Fibroblast of pulmonary artery (primary cell): ENCODE data around the gene AIP.
A peak's percentile ranks its signal among the peaks of the same experiment; 100 is the strongest.

ENCODE experiments used
- DNase-seq: peaks from one replicate; pipeline ENCODE4 v3.0.0-alpha.2; 2010; ENCODE audit warnings: low read depth
- H3K4me3 ChIP-seq: replicated peaks from 2 replicates; pipeline ENCODE4 v1.5.1; 2011; ENCODE audit warnings: low read depth, mild to moderate bottlenecking, control low read depth, low read length, moderate library complexity
- TF ChIP-seq, protein P1 (sequence below): IDR thresholded peaks from 2 replicates; pipeline ENCODE4 v1.5.1; 2011; ENCODE audit warnings: mild to moderate bottlenecking, control low read depth, low read length, inconsistent platforms; ENCODE audit errors: missing control alignments

The AIP gene

DNA sequence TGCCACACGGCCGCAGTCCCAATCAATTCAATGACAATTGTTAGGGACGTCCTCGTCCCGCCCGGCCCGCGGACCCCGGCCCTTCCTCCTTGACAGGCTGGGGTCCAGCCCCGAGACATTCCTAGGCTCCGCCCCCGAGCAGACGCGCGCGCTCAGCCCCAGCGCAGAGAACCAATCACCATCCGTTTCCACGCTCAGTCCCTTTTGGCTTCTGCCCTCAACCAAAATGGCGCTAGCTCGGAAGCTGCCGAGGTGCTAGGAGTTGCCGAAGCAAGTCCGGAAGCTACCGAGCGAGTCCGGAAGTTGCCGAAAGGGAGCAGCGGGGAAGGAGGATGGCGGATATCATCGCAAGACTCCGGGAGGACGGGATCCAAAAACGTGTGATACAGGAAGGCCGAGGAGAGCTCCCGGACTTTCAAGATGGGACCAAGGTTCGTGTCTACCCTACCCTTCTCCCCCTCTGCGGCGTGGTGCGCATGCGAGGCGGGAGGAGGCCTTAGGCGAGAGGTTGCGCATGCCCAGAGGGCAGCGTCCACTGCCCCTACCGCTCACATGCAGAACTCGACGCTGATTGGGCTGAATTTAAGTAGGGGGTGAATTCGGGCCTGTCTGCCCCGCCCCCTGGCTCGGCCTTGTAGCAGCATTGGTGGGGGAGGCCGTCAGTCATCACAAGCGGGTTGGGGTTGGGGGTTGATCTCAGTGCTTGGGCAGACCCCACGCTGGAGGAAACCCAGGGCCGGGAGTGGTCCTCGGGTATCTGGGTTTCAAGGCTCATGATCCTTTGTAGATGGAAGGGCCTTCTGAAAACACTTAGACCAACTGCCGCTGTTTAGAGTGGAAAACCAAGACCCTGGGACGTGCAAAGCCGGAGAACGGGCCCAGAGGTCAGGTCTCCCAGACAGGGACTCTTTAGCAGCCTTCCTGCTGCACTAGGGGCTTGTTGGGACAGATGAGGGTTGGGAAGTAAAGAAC, at the start of gene AIP:
Gene AIP, plus strand, starts transcription at position 200 of the 972 bp plus-strand sequence. Its CDS starts 133 bp downstream, at position 333.
- DNase-seq: peak; percentile 98
- H3K4me3 ChIP-seq: peak within 1 kb of the TSS; percentile 76
- TF ChIP-seq, protein P1, sequence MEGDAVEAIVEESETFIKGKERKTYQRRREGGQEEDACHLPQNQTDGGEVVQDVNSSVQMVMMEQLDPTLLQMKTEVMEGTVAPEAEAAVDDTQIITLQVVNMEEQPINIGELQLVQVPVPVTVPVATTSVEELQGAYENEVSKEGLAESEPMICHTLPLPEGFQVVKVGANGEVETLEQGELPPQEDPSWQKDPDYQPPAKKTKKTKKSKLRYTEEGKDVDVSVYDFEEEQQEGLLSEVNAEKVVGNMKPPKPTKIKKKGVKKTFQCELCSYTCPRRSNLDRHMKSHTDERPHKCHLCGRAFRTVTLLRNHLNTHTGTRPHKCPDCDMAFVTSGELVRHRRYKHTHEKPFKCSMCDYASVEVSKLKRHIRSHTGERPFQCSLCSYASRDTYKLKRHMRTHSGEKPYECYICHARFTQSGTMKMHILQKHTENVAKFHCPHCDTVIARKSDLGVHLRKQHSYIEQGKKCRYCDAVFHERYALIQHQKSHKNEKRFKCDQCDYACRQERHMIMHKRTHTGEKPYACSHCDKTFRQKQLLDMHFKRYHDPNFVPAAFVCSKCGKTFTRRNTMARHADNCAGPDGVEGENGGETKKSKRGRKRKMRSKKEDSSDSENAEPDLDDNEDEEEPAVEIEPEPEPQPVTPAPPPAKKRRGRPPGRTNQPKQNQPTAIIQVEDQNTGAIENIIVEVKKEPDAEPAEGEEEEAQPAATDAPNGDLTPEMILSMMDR: no peak

DNA sequence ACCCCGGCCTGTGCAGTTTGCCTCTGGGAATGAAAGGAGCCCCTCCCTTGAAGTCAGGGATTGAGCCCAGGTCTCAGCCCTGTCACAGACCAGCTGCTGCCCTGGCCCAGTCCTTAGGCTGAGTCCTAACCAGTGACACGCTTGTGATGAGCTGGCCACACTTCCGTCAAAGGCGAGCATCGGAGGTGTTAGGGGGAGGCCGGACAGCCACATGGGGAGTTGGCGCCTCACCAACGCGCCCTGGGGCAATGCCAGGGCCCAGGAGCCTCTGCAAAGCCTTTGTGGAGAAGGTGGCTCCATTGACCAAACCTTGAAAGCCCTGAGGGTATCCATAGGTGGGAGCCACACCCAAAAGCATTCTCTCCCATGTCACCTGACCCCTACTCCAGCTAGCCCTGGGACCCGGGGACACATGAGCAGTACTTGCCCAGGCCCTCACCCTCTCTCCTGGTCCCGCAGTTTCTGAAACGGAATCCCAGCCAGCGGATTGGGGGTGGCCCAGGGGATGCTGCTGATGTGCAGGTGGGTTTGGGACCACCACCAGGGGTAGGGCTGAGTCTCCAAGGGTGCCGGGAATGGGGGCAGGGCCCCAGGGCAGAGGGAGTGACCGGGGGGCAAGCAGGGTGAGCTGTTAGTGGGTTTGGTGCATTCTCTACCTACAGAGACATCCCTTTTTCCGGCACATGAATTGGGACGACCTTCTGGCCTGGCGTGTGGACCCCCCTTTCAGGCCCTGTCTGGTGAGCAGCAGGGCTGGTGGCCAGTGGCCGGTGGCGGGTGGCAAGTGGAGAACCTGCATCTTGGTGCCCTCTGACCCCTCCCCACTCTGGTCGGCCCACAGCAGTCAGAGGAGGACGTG, 49.1 kb upstream of the AIP start:
- TF ChIP-seq, protein P1: no peak
- DNase-seq: no peak
- no peak overlapping the region for H3K4me3 ChIP-seq

DNA sequence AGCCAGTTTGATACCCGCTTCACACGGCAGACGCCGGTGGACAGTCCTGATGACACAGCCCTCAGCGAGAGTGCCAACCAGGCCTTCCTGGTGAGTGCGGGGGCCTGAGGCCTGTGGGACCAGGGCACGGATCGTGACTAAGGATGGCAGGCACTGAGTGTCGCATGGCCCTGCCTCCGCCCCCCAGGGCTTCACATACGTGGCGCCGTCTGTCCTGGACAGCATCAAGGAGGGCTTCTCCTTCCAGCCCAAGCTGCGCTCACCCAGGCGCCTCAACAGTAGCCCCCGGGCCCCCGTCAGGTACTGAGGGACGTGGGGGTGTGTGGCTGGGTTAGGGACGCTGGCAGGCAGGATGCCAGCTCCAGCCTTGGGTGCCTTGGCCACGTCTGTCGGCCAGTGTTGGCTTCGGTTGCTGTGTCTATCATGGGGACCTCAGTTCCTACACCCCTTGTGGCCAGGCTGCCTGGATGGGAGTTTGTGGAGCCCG, 48.4 kb upstream of the AIP start:
- DNase-seq: no peak
- no peak overlapping the region for H3K4me3 ChIP-seq
- TF ChIP-seq, protein P1: no peak

DNA sequence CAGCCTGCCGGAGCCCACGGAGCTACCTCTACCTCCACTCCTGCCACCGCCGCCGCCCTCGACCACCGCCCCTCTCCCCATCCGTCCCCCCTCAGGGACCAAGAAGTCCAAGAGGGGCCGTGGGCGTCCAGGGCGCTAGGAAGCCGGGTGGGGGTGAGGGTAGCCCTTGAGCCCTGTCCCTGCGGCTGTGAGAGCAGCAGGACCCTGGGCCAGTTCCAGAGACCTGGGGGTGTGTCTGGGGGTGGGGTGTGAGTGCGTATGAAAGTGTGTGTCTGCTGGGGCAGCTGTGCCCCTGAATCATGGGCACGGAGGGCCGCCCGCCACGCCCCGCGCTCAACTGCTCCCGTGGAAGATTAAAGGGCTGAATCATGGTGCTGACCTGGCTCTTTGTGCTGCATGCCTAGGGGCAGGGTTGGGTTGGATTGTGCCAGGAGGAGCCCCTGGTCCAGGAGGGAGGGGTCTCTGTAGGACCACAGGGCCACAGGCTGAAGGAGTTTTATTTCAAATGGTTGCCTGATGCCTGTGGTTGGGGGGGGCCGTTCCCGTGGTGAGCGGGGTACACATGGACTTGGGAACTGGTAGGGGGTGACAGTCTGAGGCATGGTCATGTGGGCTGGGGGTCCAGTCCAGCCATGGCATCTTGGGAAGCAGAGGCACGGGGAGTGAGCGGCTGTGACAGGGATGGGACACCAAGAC, 47.6 kb upstream of the AIP start:
- H3K4me3 ChIP-seq: no peak overlapping the region
- DNase-seq: no peak
- TF ChIP-seq, protein P1: no peak

DNA sequence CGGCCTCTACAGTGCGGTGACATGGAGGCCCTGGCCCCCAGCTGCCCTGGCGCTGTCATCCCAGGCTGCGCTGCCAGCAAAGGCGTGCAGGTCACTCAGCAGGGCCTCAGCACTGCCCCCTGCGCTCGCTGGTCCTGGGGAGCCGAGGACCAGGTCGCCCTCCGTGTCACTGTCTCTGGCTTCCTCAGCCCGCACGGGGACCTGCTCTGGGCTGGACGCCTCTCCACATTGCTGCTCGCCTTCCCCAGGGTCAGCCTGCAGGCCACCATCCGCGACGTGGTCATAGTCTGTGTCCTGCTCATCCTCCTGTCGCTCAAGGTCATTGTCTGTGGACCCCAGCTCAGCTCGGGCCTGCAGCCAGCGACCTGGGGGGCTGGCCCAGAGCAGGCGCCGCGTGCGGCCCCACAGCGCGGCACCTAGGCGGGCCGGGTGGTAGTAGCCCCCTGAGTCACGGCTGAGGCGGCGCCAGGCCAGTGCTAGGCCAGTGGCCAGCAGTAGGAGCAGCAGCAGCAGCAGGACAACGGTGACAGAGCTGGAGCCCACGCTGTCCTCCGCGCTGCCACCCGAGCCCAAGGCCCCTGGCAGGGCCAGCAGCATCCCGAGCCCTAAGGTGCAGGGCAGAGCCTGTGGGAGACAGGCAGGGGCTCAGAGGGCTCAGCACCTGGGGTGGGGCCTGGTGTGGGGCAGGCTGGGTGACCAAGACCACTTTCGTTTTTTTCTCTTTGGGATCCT, 46.9 kb upstream of the AIP start:
- DNase-seq: no peak
- TF ChIP-seq, protein P1: no peak
- H3K4me3 ChIP-seq: no peak overlapping the region
